Fibroblast of lung (primary cell): ENCODE measurements around the gene MPPED2. TPM values are rescaled to one million over a fixed set of nuclear protein-coding genes. Genes with fewer than 3 reads are reported as not detected.

Source experiments
- DNase-seq, 2 donors: peaks; one replicate each; pipeline versions ENCODE4 v3.0.0 to v3.0.0-alpha.2; 2010; ENCODE audit warnings: low read depth in 2 of 2
- H2AFZ ChIP-seq: 2 replicates; pipeline ENCODE4 v1.5.1; 2012; ENCODE audit warnings: low read length, control low read depth, inconsistent platforms
- H3K27ac ChIP-seq: 2 replicates; pipeline ENCODE4 v1.5.1; 2011; ENCODE audit warnings: low read length, control low read depth; ENCODE audit not compliant: insufficient read depth
- H3K27me3 ChIP-seq: 2 replicates; pipeline ENCODE4 v1.5.1; 2011; ENCODE audit warnings: mild to moderate bottlenecking, low read length; ENCODE audit not compliant: control insufficient read depth, insufficient read depth
- H3K36me3 ChIP-seq: 2 replicates; pipeline ENCODE4 v1.5.1; 2011; ENCODE audit warnings: low read length; ENCODE audit not compliant: control insufficient read depth, insufficient read depth
- H3K4me1 ChIP-seq: 2 replicates; pipeline ENCODE4 v1.5.1; 2011; ENCODE audit warnings: low read length; ENCODE audit not compliant: control insufficient read depth, insufficient read depth; ENCODE audit errors: extremely low read depth
- H3K4me2 ChIP-seq: 2 replicates; pipeline ENCODE4 v1.5.1; 2011; ENCODE audit warnings: low read length, control low read depth; ENCODE audit not compliant: insufficient read depth; ENCODE audit errors: extremely low read depth
- H3K4me3 ChIP-seq, 4 experiments: fragments of 200-600 bp in 1 of 4; sonication (generic) in 1 of 4; replicated peaks in 1 of 4; 2 replicates each; pipeline ENCODE4 v1.5.1; 2011 to 2016; ENCODE audit warnings: low read length in 4 of 4, low read depth in 3 of 4, mild to moderate bottlenecking in 3 of 4, control low read depth in 2 of 4, inconsistent platforms in 1 of 4, mixed read lengths in 1 of 4; ENCODE audit not compliant: insufficient read depth in 1 of 4; ENCODE audit errors: control extremely low read depth in 1 of 4
- H3K79me2 ChIP-seq: 2 replicates; pipeline ENCODE4 v1.5.1; 2012; ENCODE audit warnings: mild to moderate bottlenecking, low read length, inconsistent platforms; ENCODE audit not compliant: control insufficient read depth, insufficient read depth
- H3K9ac ChIP-seq: 2 replicates; pipeline ENCODE4 v1.5.1; 2011; ENCODE audit warnings: mild to moderate bottlenecking, low read length, control low read depth; ENCODE audit not compliant: insufficient read depth
- H3K9me3 ChIP-seq: 2 replicates; pipeline ENCODE4 v1.5.1; 2012; ENCODE audit warnings: low read depth, low read length; ENCODE audit not compliant: control insufficient read depth, insufficient read depth
- H4K20me1 ChIP-seq: 2 replicates; pipeline ENCODE4 v1.5.1; 2011; ENCODE audit warnings: low read length; ENCODE audit not compliant: control insufficient read depth, insufficient read depth; ENCODE audit errors: extremely low read depth
- CTCF ChIP-seq, 2 donors: IDR thresholded peaks in 1 of 2; conservative IDR thresholded peaks in 1 of 2; 1 replicate in 1 of 2; 2 replicates in 1 of 2; pipeline ENCODE4 v1.5.1; 2011 to 2012; ENCODE audit warnings: low read length in 2 of 2, control low read depth in 1 of 2, inconsistent platforms in 1 of 2, low read depth in 1 of 2, mild to moderate bottlenecking in 1 of 2
- EZH2 ChIP-seq: IDR thresholded peaks from 2 replicates; pipeline ENCODE4 v1.5.1; 2012; ENCODE audit warnings: low read length, control low read depth, mild to moderate bottlenecking; ENCODE audit errors: missing control alignments
- polyA plus RNA-seq, 2 donors: library from polyadenylated mRNA; depleted of rRNA in 1 of 2; stranded (reverse) in 1 of 2; unstranded in 1 of 2; fragments of >200 nt; gene quantifications; 2 replicates each; pipeline ENCODE4 v1.2.1, GENCODE V29; 2011 to 2012; ENCODE audit warnings: missing spikeins in 1 of 2
- total RNA-seq: library from RNA; depleted of rRNA; stranded (reverse); fragments of >200 nt; gene quantifications from 2 replicates; pipeline ENCODE4 v1.2.1, GENCODE V29; 2014

Gene MPPED2
- total and polyA plus RNA-seq, 2 donors (not counting 1 experiment from before 2014, with no cell fraction given), result under 0.01 to 0.02 TPM

GRCh38 chr11:30364139-30364836, 221.9 kb downstream of the MPPED2 start:
- no peak overlapping the region for H3K4me3 ChIP-seq
- H3K9me3 ChIP-seq, result no peaks in the 10 kb centered on the region
- no peaks in the 10 kb centered on the region for H3K36me3 ChIP-seq
- no peaks in the 10 kb centered on the region for H3K4me1 ChIP-seq
- H2AFZ ChIP-seq, result no peak overlapping the region
- TF ChIP-seq EZH2 (no peak), CTCF (conservative IDR thresholded peaks at IDR 0.05 in 1 of 2, IDR thresholded peaks at IDR 0.05 in 1 of 2; ENCODE audit: low read depth in 1 of 2, low read length in 2 of 2) (no peak)
- no peaks in the 10 kb centered on the region for H4K20me1 ChIP-seq
- no peak for DNase-seq
- no peaks in the 10 kb centered on the region for H3K27me3 ChIP-seq
- no peaks in the 10 kb centered on the region for H3K79me2 ChIP-seq
- no peak overlapping the region for H3K27ac ChIP-seq
- no peak overlapping the region for H3K4me2 ChIP-seq
- no peak overlapping the region for H3K9ac ChIP-seq

- Histone ChIP-seq H3K9me3 (no peaks in the 10 kb centered on the region), H3K27ac (no peak overlapping the region), H3K4me2 (no peak overlapping the region), H2AFZ (no peak overlapping the region), H3K9ac (no peak overlapping the region), H3K4me1 (no peaks in the 10 kb centered on the region), H3K27me3 (no peaks in the 10 kb centered on the region), H4K20me1 (no peaks in the 10 kb centered on the region), H3K4me3 (no peak overlapping the region), H3K36me3 (no peaks in the 10 kb centered on the region), H3K79me2 (no peaks in the 10 kb centered on the region)
- TF ChIP-seq EZH2, result no peak
- DNase-seq, result no peak
These were observed 225.4 kb downstream of the MPPED2 start for GRCh38 chr11:30360741-30361140.
